Lung (tissue), 12 donors: ENCODE data around the gene SUGCT. TPM values are rescaled to one million over a fixed set of nuclear protein-coding genes. Genes with fewer than 3 reads are reported as not detected.
A peak's percentile ranks its signal among the peaks of the same experiment; 100 is the strongest.

Experiments
- ATAC-seq: fragments of 200-7000 bp; cut with Tn5 transposase; one replicate; pipeline ENCODE4 v1.9.1; 2020; ENCODE audit warnings: moderate number of reproducible peaks; ENCODE audit not compliant: insufficient read depth, low FRiP score
- DNase-seq, 3 donors: peaks; one replicate each; pipeline ENCODE4 v3.0.0-alpha.2; 2013 to 2017
- H3K27ac ChIP-seq, 2 donors: one replicate each; pipeline ENCODE4 v1.5.1; 2013; ENCODE audit warnings: mild to moderate bottlenecking in 2 of 2, moderate library complexity in 2 of 2, control low read depth in 1 of 2, inconsistent platforms in 1 of 2, low read depth in 1 of 2, low read length in 1 of 2
- H3K27me3 ChIP-seq, 3 donors: one replicate each; pipeline ENCODE4 v1.5.1; 2013; ENCODE audit warnings: low read length in 2 of 3; ENCODE audit not compliant: control insufficient read depth in 3 of 3, insufficient read depth in 3 of 3
- H3K36me3 ChIP-seq, 4 donors: one replicate each; pipeline ENCODE4 v1.5.1; 2013; ENCODE audit warnings: low read length in 4 of 4, mild to moderate bottlenecking in 1 of 4, moderate library complexity in 1 of 4; ENCODE audit not compliant: control insufficient read depth in 4 of 4, insufficient read depth in 4 of 4
- H3K4me1 ChIP-seq, 5 donors: one replicate each; pipeline ENCODE4 v1.5.1; 2013; ENCODE audit warnings: low read length in 5 of 5, mild to moderate bottlenecking in 2 of 5, moderate library complexity in 1 of 5; ENCODE audit not compliant: control insufficient read depth in 5 of 5, insufficient read depth in 5 of 5
- H3K4me3 ChIP-seq: one replicate; pipeline ENCODE4 v1.5.1; 2013; ENCODE audit warnings: mild to moderate bottlenecking, control low read depth, moderate library complexity
- H3K9ac ChIP-seq, 2 donors: one replicate each; pipeline ENCODE4 v1.5.1; 2013; ENCODE audit warnings: low read length in 2 of 2, control low read depth in 1 of 2; ENCODE audit not compliant: insufficient read depth in 1 of 2
- H3K9me3 ChIP-seq, 4 donors: one replicate each; pipeline ENCODE4 v1.5.1; 2013; ENCODE audit warnings: low read length in 3 of 4, mild to moderate bottlenecking in 1 of 4, moderate library complexity in 1 of 4; ENCODE audit not compliant: control insufficient read depth in 4 of 4, insufficient read depth in 3 of 4
- CTCF ChIP-seq: IDR thresholded peaks from 2 replicates; pipeline ENCODE4 v1.5.1; 2012; ENCODE audit warnings: mild to moderate bottlenecking; ENCODE audit errors: control extremely low read depth, extremely low read depth
- WGBS, 2 donors: extraction: QIAGEN DNeasy Blood & Tissue Kit; methylation state at CpG; one replicate each; pipeline ENCODE4 v1.1.7; 2013; 5-methylcytosine and 5-hydroxymethylcytosine counted together
- polyA plus RNA-seq, 2 donors: library from polyadenylated mRNA; stranded (reverse); fragments of 200-250 nt; gene quantifications; one replicate each; pipeline ENCODE4 v1.2.1, GENCODE V29; 2013
- total RNA-seq, 2 donors: library from RNA; depleted of rRNA in 1 of 2; stranded (reverse); fragments of >200 nt in 1 of 2; gene quantifications; one replicate each; pipeline ENCODE4 v1.2.1, GENCODE V29; 2014 to 2021
- donor health status: control.
- donor health status: control.
- donor health status: Bipolar disorder and iron deficiency.
- donor health status: healthy.
- donor health status: DM: yes; HTN: yes; CAD: no.

Gene SUGCT
- total and polyA plus RNA-seq, 4 donors, result 0.23 to 4.2 (median 1.8) TPM

GRCh38 chr7:40634118-40634517, 499.3 kb downstream of the SUGCT start:
- H3K4me3 ChIP-seq, result no peak overlapping the region
- H3K4me1 ChIP-seq, result no peaks in the 10 kb centered on the region
- ATAC-seq (no peak), DNase-seq (no peak)
- H3K27ac ChIP-seq, result no peak overlapping the region
- H3K36me3 ChIP-seq, result no peaks in the 10 kb centered on the region
- no peak for TF ChIP-seq CTCF
- WGBS, 2 donors, result 94 to 97% methylated on average over 8 of the region's 8 CpGs
- no peaks in the 10 kb centered on the region for H3K27me3 ChIP-seq
- no peak overlapping the region for H3K9ac ChIP-seq
- H3K9me3 ChIP-seq, result no peaks in the 10 kb centered on the region

- ATAC-seq, result no peak
- DNase-seq, result no peak
- Histone ChIP-seq H3K4me3 (no peak overlapping the region), H3K4me1 (peaks cover 0 to 10% (median 0%) of the 10 kb centered on the region in 5 donors), H3K9ac (no peak overlapping the region), H3K27ac (no peak overlapping the region), H3K27me3 (no peaks in the 10 kb centered on the region), H3K36me3 (no peaks in the 10 kb centered on the region), H3K9me3 (no peaks in the 10 kb centered on the region)
- TF ChIP-seq CTCF, result no peak
- 58 to 81% methylated on average over 7 of the region's 7 CpGs for WGBS, 2 donors
Measured at GRCh38 chr7:40638545-40639320, 503.9 kb downstream of the SUGCT start.

GRCh38 chr7:40640566-40640965, 505.8 kb downstream of the SUGCT start:
- peak in 2 of 3 donors; percentile 27 to 29 for DNase-seq

More at GRCh38 chr7:40640566-40640965, 505.8 kb downstream of the SUGCT start:
- Histone ChIP-seq H3K4me3 (no peak overlapping the region), H3K9me3 (no peaks in the 10 kb centered on the region), H3K27ac (no peak overlapping the region), H3K4me1 (peaks cover 0 to 10% (median 0%) of the 10 kb centered on the region in 5 donors), H3K9ac (no peak overlapping the region), H3K36me3 (no peaks in the 10 kb centered on the region), H3K27me3 (no peaks in the 10 kb centered on the region)
- no peak for ATAC-seq
- no peak for TF ChIP-seq CTCF
- 41 to 46% methylated on average over 3 of the region's 3 CpGs for WGBS, 2 donors
